ENCODE data around the gene LZTS2. TPM values are rescaled to one million over a fixed set of nuclear protein-coding genes. Genes with fewer than 3 reads are reported as not detected.

The LZTS2 gene
- total RNA-seq, 1 donor from 2014 or later = 70.8 TPM

GRCh38 chr10:101052285-101052684 is 52.7 kb downstream of the LZTS2 start:
- H3K4me1 Mint-ChIP-seq = peaks cover 13% of the 10 kb centered on the region
- peaks cover 53% of the 10 kb centered on the region for H3K27me3 Mint-ChIP-seq (ENCODE audit: low read depth)
- no peaks in the 10 kb centered on the region for H3K9me3 Mint-ChIP-seq
- H3K27ac Mint-ChIP-seq (ENCODE audit: unreplicated experiment) = no peak overlapping the region
- H3K4me3 Mint-ChIP-seq = no peak overlapping the region
- no peak for TF ChIP-seq CTCF (conservative IDR thresholded peaks at IDR 0.05)
- no peaks in the 10 kb centered on the region for H3K36me3 Mint-ChIP-seq (ENCODE audit: low read depth)
- no peak for DNase-seq (ENCODE audit: low read depth, low spot score)

- no peak overlapping the region for H3K4me3 Mint-ChIP-seq
- no peak for TF ChIP-seq CTCF (conservative IDR thresholded peaks at IDR 0.05)
- no peak for DNase-seq (ENCODE audit: low read depth, low spot score)
- H3K9me3 Mint-ChIP-seq = no peaks in the 10 kb centered on the region
- H3K27me3 Mint-ChIP-seq (ENCODE audit: low read depth) = peaks cover 40% of the 10 kb centered on the region
- no peaks in the 10 kb centered on the region for H3K36me3 Mint-ChIP-seq (ENCODE audit: low read depth)
- no peak overlapping the region for H3K27ac Mint-ChIP-seq (ENCODE audit: unreplicated experiment)
- H3K4me1 Mint-ChIP-seq = peaks cover 10% of the 10 kb centered on the region
Observed at GRCh38 chr10:101053516-101053915, 53.9 kb downstream of the LZTS2 start.

GRCh38 chr10:101054351-101054750 is 54.7 kb downstream of the LZTS2 start:
- peaks cover 7% of the 10 kb centered on the region for H3K4me1 Mint-ChIP-seq
- peak overlapping the region; percentile 23 for H3K4me3 Mint-ChIP-seq
- H3K27me3 Mint-ChIP-seq (ENCODE audit: low read depth) = peaks cover 32% of the 10 kb centered on the region
- H3K36me3 Mint-ChIP-seq (ENCODE audit: low read depth) = no peaks in the 10 kb centered on the region
- TF ChIP-seq CTCF (conservative IDR thresholded peaks at IDR 0.05) = no peak
- no peak for DNase-seq (ENCODE audit: low read depth, low spot score)
- no peaks in the 10 kb centered on the region for H3K9me3 Mint-ChIP-seq
- H3K27ac Mint-ChIP-seq (ENCODE audit: unreplicated experiment) = no peak overlapping the region

DNA sequence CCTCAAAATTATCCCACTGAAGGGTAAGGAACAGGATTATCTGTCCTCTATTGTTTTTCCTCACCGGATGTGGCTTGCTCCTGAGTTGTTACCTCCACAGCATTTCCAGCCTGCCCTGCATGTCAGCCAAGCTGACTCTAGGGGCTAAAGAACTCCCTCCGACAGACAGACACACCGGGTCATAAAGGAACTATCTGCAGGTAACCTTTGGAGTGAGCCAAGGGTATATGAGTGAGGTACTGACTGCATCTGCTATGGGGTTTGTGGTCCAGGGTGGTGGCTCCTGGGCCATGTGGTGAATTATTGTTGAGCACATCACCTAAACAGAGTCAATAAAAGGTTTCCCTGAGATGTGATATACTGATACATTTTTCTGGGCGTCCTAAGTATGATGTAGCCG is 55.3 kb downstream of the LZTS2 start:
- peaks cover 27% of the 10 kb centered on the region for H3K27me3 Mint-ChIP-seq (ENCODE audit: low read depth)
- H3K36me3 Mint-ChIP-seq (ENCODE audit: low read depth) = no peaks in the 10 kb centered on the region
- no peak overlapping the region for H3K27ac Mint-ChIP-seq (ENCODE audit: unreplicated experiment)
- DNase-seq (ENCODE audit: low read depth, low spot score) = no peak
- H3K4me1 Mint-ChIP-seq = peaks cover 12% of the 10 kb centered on the region
- TF ChIP-seq CTCF (conservative IDR thresholded peaks at IDR 0.05) = no peak
- H3K9me3 Mint-ChIP-seq = no peaks in the 10 kb centered on the region
- H3K4me3 Mint-ChIP-seq = peak overlapping the region; percentile 2

DNA sequence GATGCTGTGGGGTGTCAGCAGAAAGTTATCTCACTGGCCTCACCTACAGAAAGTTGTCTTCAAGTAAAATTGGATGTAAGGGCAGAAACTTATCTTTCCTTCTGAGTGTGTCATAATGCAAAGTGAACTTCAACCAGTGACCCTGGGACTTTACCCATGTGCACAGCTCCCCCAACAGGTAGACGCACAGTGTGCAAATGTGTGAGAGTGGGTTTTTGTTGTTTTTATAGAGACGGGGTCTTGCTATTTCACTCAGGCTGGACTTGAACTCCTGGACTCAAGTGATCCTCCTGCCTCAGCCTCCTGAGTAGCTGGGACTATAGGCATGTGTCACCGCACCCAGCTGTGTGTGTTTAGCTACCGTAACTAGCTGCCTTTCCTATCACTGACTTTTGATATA is 55.8 kb downstream of the LZTS2 start:
- H3K4me1 Mint-ChIP-seq = peaks cover 16% of the 10 kb centered on the region
- H3K27ac Mint-ChIP-seq (ENCODE audit: unreplicated experiment) = no peak overlapping the region
- DNase-seq (ENCODE audit: low read depth, low spot score) = no peak
- peak overlapping the region; percentile 2 for H3K4me3 Mint-ChIP-seq
- H3K9me3 Mint-ChIP-seq = no peaks in the 10 kb centered on the region
- H3K27me3 Mint-ChIP-seq (ENCODE audit: low read depth) = peaks cover 21% of the 10 kb centered on the region
- TF ChIP-seq CTCF (conservative IDR thresholded peaks at IDR 0.05) = no peak
- H3K36me3 Mint-ChIP-seq (ENCODE audit: low read depth) = no peaks in the 10 kb centered on the region

Data from neural crest cell (in vitro differentiated cells).